Measurements from ENCODE around the gene MAP4K2.

The MAP4K2 gene

DNA sequence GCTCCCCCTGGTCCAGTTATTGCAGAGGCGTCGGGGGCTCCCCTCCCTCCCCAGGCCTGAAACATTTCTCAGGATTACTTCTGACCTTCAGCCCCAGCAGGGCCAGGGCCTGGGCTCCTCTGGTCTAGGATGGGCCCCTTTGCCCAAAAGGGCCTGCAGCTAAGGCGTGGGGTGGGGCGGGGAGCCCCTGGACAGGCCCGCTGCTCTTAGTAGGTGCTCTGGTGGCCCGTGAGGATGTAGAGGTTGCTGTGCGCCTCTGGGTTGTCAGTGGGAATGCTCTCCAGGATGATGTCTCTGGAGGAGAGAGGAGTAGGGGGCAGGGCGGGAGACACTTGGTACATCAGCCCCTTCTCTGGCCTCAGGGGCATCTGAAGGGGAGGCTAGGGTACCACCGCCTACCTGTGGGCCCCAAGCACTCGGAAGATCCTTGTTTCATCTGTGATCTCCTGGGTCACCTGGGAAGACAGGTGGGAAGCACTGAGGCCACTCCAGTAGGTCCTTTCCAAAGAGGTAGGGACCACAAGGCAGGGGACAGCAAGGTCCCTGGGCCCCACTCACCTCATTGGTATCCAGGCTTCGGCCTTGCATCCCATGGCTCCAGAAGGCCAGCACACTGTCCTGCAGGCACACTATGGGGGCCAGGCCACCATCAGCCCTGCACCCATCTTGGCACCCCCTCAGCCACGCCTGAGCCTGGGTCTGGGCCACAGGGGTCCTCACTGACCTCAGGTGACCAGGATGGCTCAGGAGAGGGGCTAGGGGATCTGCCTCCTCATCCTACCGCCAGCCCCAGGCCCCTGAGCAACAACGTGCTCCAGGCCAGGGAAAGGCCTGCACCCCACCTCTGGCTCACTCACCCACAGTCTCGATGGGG is 13.4 kb downstream of the MAP4K2 start:
- no peak overlapping the region for H3K9ac ChIP-seq (ENCODE audit: low read length)
- H3K4me1 ChIP-seq (ENCODE audit: low read length) = no peaks in the 10 kb centered on the region
- H3F3A ChIP-seq (ENCODE audit: insufficient read depth, low read length) = no peaks in the 10 kb centered on the region
- no peaks in the 10 kb centered on the region for H3K27me3 ChIP-seq (replicated peaks; ENCODE audit: insufficient read depth, low read length)
- H3K36me3 ChIP-seq (replicated peaks; ENCODE audit: insufficient read depth, low read length) = no peaks in the 10 kb centered on the region
- TF ChIP-seq EZH2 (optimal IDR thresholded peaks at IDR 0.05; ENCODE audit: low read depth, low read length) (no peak), EZH2phosphoT487 (IDR thresholded peaks at IDR 0.05; ENCODE audit: low read length) (no peak)
- TF ChIP-seq, protein P1, sequence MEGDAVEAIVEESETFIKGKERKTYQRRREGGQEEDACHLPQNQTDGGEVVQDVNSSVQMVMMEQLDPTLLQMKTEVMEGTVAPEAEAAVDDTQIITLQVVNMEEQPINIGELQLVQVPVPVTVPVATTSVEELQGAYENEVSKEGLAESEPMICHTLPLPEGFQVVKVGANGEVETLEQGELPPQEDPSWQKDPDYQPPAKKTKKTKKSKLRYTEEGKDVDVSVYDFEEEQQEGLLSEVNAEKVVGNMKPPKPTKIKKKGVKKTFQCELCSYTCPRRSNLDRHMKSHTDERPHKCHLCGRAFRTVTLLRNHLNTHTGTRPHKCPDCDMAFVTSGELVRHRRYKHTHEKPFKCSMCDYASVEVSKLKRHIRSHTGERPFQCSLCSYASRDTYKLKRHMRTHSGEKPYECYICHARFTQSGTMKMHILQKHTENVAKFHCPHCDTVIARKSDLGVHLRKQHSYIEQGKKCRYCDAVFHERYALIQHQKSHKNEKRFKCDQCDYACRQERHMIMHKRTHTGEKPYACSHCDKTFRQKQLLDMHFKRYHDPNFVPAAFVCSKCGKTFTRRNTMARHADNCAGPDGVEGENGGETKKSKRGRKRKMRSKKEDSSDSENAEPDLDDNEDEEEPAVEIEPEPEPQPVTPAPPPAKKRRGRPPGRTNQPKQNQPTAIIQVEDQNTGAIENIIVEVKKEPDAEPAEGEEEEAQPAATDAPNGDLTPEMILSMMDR (IDR thresholded peaks at IDR 0.05; ENCODE audit: low read length) = no peak
- no peaks in the 10 kb centered on the region for H4K20me1 ChIP-seq (ENCODE audit: insufficient read depth, low read length)
- H3K9me2 ChIP-seq (replicated peaks; ENCODE audit: insufficient read depth, low read length) = no peaks in the 10 kb centered on the region
- H2AFZ ChIP-seq (ENCODE audit: low read length) = no peak overlapping the region
- no peak overlapping the region for H3K4me2 ChIP-seq (ENCODE audit: low read depth, low read length)
- no peaks in the 10 kb centered on the region for H3K79me2 ChIP-seq (ENCODE audit: low read length)
- no peaks in the 10 kb centered on the region for H3K9me3 ChIP-seq (replicated peaks; ENCODE audit: insufficient read depth, low read length)
- no peak overlapping the region for H3K4me3 ChIP-seq (ENCODE audit: low read length)
- no peak for DNase-seq
- no peak overlapping the region for H3K27ac ChIP-seq (ENCODE audit: low read length)

DNA sequence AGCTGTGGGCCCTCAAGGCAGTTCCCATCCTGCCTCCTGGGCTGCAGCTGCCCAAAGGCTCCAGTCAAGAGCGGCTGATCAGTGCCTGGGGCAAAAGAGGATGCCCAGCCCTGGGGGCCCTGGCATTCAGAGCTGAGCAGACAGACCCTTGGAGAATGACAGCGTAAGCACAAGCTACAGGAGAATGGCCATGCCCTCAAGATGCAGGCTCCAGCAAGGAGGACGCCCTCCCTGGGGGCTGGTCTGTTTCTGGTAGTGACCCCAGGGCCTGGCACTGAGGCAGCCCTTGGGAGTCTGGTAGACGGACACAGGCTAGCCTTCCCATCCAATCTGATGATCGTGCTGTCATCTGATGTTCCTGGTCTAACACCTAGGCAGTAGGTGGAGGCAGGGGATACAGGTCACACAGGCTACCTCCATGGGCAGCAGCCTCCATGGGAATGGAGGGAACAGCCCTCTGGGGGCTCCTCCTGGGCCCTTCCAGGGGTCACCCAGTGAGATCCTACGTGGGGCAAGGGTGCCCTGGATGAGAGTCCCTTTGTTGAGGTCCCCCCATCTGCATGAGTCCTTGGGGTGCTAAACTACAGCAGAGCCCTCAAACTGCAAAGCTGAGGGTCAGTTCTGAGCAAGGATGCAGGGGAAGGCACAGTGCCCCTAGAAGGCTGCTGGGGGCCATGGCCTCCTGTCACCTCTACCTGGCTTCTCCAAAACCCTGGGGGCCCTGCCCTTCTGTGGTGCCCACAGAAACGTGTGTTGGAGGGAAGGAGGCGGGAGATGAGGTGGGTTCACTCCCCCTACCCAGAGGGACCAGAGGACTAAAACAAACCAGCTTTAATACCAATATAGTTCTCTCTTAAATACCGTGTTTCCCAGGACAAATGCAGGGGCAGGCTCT is 14.4 kb downstream of the MAP4K2 start:
- H3K4me2 ChIP-seq (ENCODE audit: low read depth, low read length) = no peak overlapping the region
- H3K9ac ChIP-seq (ENCODE audit: low read length) = no peak overlapping the region
- no peaks in the 10 kb centered on the region for H3K4me1 ChIP-seq (ENCODE audit: low read length)
- H3K4me3 ChIP-seq (ENCODE audit: low read length) = no peak overlapping the region
- H3K9me2 ChIP-seq (replicated peaks; ENCODE audit: insufficient read depth, low read length) = no peaks in the 10 kb centered on the region
- H3K9me3 ChIP-seq (replicated peaks; ENCODE audit: insufficient read depth, low read length) = no peaks in the 10 kb centered on the region
- H3K36me3 ChIP-seq (replicated peaks; ENCODE audit: insufficient read depth, low read length) = no peaks in the 10 kb centered on the region
- no peak overlapping the region for H2AFZ ChIP-seq (ENCODE audit: low read length)
- TF ChIP-seq EZH2phosphoT487 (IDR thresholded peaks at IDR 0.05; ENCODE audit: low read length) (no peak), EZH2 (optimal IDR thresholded peaks at IDR 0.05; ENCODE audit: low read depth, low read length) (no peak)
- TF ChIP-seq, protein P1 (IDR thresholded peaks at IDR 0.05; ENCODE audit: low read length) = no peak
- no peaks in the 10 kb centered on the region for H3K27me3 ChIP-seq (replicated peaks; ENCODE audit: insufficient read depth, low read length)
- no peaks in the 10 kb centered on the region for H4K20me1 ChIP-seq (ENCODE audit: insufficient read depth, low read length)
- no peaks in the 10 kb centered on the region for H3K79me2 ChIP-seq (ENCODE audit: low read length)
- H3K27ac ChIP-seq (ENCODE audit: low read length) = no peak overlapping the region
- no peaks in the 10 kb centered on the region for H3F3A ChIP-seq (ENCODE audit: insufficient read depth, low read length)
- no peak for DNase-seq

DNA sequence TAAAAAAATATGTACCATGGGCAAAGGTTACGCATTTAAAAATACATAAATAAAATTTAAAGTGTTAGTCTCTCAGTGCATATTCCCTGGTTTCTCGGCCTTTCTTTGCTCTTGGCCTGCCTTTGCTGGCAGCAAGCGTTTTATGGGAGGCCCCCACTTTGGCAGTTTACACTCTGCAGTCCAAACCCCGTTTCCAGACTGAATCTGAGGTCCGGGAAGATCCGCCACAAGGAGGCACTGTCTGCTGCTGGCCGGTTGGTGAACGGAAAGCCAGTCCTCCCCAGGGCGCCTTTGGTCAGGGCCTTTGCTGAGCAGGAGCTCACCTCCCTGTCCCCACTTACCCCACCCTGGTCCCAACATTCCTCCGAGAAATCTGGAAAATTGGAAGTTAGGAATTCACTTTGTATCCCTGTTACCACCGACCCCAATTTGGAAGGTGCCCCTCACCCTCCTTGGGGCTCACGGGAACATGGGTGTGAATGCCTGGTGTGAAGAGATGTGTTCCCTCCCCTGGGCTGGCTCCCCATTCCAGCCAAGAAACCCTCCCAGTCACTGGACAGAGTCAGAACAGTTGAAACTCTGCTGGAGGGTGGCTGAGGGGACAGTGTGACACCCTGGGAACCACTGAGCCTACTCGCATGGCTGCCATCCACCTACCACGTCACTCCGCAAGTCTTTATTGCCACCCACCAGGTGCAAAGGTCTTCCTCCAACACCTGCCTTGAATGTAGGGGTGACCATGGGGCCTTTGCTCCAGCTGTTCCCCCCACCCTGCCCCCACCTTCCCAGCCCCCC is 15.3 kb downstream of the MAP4K2 start:
- H4K20me1 ChIP-seq (ENCODE audit: insufficient read depth, low read length) = no peaks in the 10 kb centered on the region
- H3K9me3 ChIP-seq (replicated peaks; ENCODE audit: insufficient read depth, low read length) = no peaks in the 10 kb centered on the region
- H3K4me3 ChIP-seq (ENCODE audit: low read length) = no peak overlapping the region
- H3K9me2 ChIP-seq (replicated peaks; ENCODE audit: insufficient read depth, low read length) = no peaks in the 10 kb centered on the region
- no peak overlapping the region for H2AFZ ChIP-seq (ENCODE audit: low read length)
- H3K4me2 ChIP-seq (ENCODE audit: low read depth, low read length) = no peak overlapping the region
- H3K4me1 ChIP-seq (ENCODE audit: low read length) = no peaks in the 10 kb centered on the region
- DNase-seq = peak; percentile 47
- no peaks in the 10 kb centered on the region for H3K79me2 ChIP-seq (ENCODE audit: low read length)
- no peaks in the 10 kb centered on the region for H3F3A ChIP-seq (ENCODE audit: insufficient read depth, low read length)
- H3K27me3 ChIP-seq (replicated peaks; ENCODE audit: insufficient read depth, low read length) = no peaks in the 10 kb centered on the region
- no peak overlapping the region for H3K9ac ChIP-seq (ENCODE audit: low read length)
- TF ChIP-seq EZH2 (optimal IDR thresholded peaks at IDR 0.05; ENCODE audit: low read depth, low read length) (no peak), EZH2phosphoT487 (IDR thresholded peaks at IDR 0.05; ENCODE audit: low read length) (no peak)
- TF ChIP-seq, protein P1 (IDR thresholded peaks at IDR 0.05; ENCODE audit: low read length) = peak; percentile 69
- no peaks in the 10 kb centered on the region for H3K36me3 ChIP-seq (replicated peaks; ENCODE audit: insufficient read depth, low read length)
- no peak overlapping the region for H3K27ac ChIP-seq (ENCODE audit: low read length)

All from MM.1S (cell line).